GM23338 (cell line): ENCODE results near the gene PPP1R9A. TPM values are rescaled to one million over a fixed set of nuclear protein-coding genes. Genes with fewer than 3 reads are reported as not detected.

ENCODE experiments used
- ATAC-seq: fragments of 200-7000 bp; cut with Tn5 transposase; 3 replicates; pipeline ENCODE4 v1.9.1; 2020
- DNase-seq: peaks from one replicate; pipeline ENCODE4 v3.0.0-alpha.2; 2015; ENCODE audit warnings: low spot score
- H2AFZ ChIP-seq: fragments of 200-600 bp; sonication (generic); 2 replicates; pipeline ENCODE4 v1.8.0; 2016; ENCODE audit warnings: antibody characterized with exemption, mild to moderate bottlenecking, moderate library complexity
- H3F3A ChIP-seq: fragments of 200-600 bp; sonication (generic); replicated peaks from 2 replicates; pipeline ENCODE4 v1.8.0; 2017; ENCODE audit warnings: antibody characterized with exemption, mixed run types, low read depth
- H3K27ac ChIP-seq: fragments of 200-600 bp; sonication (generic); 2 replicates; pipeline ENCODE4 v1.6.1; 2016; ENCODE audit warnings: low read depth
- H3K27me3 ChIP-seq: fragments of 200-600 bp; sonication (generic); 2 replicates; pipeline ENCODE4 v1.8.0; 2016; ENCODE audit warnings: mild to moderate bottlenecking, mixed run types, moderate library complexity; ENCODE audit not compliant: insufficient read depth
- H3K36me3 ChIP-seq: fragments of 200-600 bp; sonication (generic); 2 replicates; pipeline ENCODE4 v1.8.0; 2016; ENCODE audit warnings: mild to moderate bottlenecking; ENCODE audit not compliant: insufficient read depth
- H3K4me1 ChIP-seq: fragments of 200-600 bp; sonication (generic); 2 replicates; pipeline ENCODE4 v1.8.0; 2016; ENCODE audit warnings: mild to moderate bottlenecking, moderate library complexity; ENCODE audit not compliant: insufficient read depth
- H3K4me2 ChIP-seq: fragments of 200-600 bp; sonication (generic); 2 replicates; pipeline ENCODE4 v1.7.1; 2017; ENCODE audit warnings: mixed run types
- H3K4me3 ChIP-seq: fragments of 200-600 bp; sonication (generic); 2 replicates; pipeline ENCODE4 v1.6.1; 2016; ENCODE audit warnings: mixed run types
- H3K79me2 ChIP-seq: fragments of 200-600 bp; sonication (generic); replicated peaks from 2 replicates; pipeline ENCODE4 v1.8.0; 2017; ENCODE audit warnings: mild to moderate bottlenecking; ENCODE audit not compliant: insufficient read depth
- H3K9me2 ChIP-seq: fragments of 200-600 bp; sonication (generic); 2 replicates; pipeline ENCODE4 v1.8.0; 2017; ENCODE audit not compliant: insufficient read depth
- H4K20me1 ChIP-seq: fragments of 200-600 bp; sonication (generic); replicated peaks from 2 replicates; pipeline ENCODE4 v1.8.0; 2017; ENCODE audit warnings: mild to moderate bottlenecking; ENCODE audit not compliant: insufficient read depth
- H3K27ac Mint-ChIP-seq: 2 replicates; pipeline ENCODE4 v1.8.0; 2020; ENCODE audit warnings: inconsistent platforms, mild to moderate bottlenecking, moderate library complexity, mixed read lengths
- H3K27me3 Mint-ChIP-seq: 3 replicates; pipeline ENCODE4 v1.8.0; 2022; ENCODE audit warnings: low read depth, mild to moderate bottlenecking, moderate library complexity, mixed read lengths, inconsistent platforms; ENCODE audit not compliant: insufficient read depth, poor library complexity
- H3K36me3 Mint-ChIP-seq: 3 replicates; pipeline ENCODE4 v1.8.0; 2021; ENCODE audit warnings: low read depth, mild to moderate bottlenecking, inconsistent platforms, moderate library complexity, mixed read lengths
- H3K4me1 Mint-ChIP-seq: 3 replicates; pipeline ENCODE4 v1.8.0; 2020; ENCODE audit warnings: mild to moderate bottlenecking, inconsistent platforms, mixed read lengths
- H3K4me3 Mint-ChIP-seq: 3 replicates; pipeline ENCODE4 v1.8.0; 2021; ENCODE audit warnings: moderate library complexity, mild to moderate bottlenecking, inconsistent platforms, mixed read lengths
- H3K9me3 Mint-ChIP-seq: 3 replicates; pipeline ENCODE4 v1.8.0; 2020; ENCODE audit warnings: moderate library complexity, mild to moderate bottlenecking, inconsistent platforms, mixed read lengths
- CREB1 ChIP-seq: fragments of 250-450 bp; sonication (Bioruptor Pico); IDR thresholded peaks from 2 replicates; pipeline ENCODE4 v1.5.0; 2020; ENCODE audit warnings: low read depth, mild to moderate bottlenecking, moderate library complexity
- CTCF ChIP-seq, 2 experiments: fragments of 200-600 bp in 1 of 2; sonication (generic) in 1 of 2; conservative IDR thresholded peaks; 2 replicates each; pipeline versions ENCODE4 v1.5.1 to v1.6.1; 2016 to 2017; ENCODE audit warnings: antibody characterized with exemption in 2 of 2, low read depth in 2 of 2, mild to moderate bottlenecking in 2 of 2, moderate library complexity in 1 of 2
- EZH2 ChIP-seq: fragments of 200-600 bp; sonication (generic); IDR thresholded peaks from one replicate; pipeline ENCODE4 v1.8.0; 2017; ENCODE audit warnings: antibody characterized with exemption, mild to moderate bottlenecking, low read depth; ENCODE audit not compliant: unreplicated experiment
- EZH2phosphoT487 ChIP-seq: fragments of 200-600 bp; sonication (generic); IDR thresholded peaks from one replicate; pipeline ENCODE4 v1.8.1; 2018; ENCODE audit warnings: antibody characterized with exemption; ENCODE audit not compliant: unreplicated experiment
- JUNB ChIP-seq: IDR thresholded peaks from one replicate; pipeline ENCODE4 v1.6.1; 2016; ENCODE audit warnings: antibody characterized with exemption; ENCODE audit not compliant: unreplicated experiment
- NANOG ChIP-seq: IDR thresholded peaks from 2 replicates; pipeline ENCODE4 v1.6.1; 2016; ENCODE audit warnings: antibody characterized with exemption, borderline replicate concordance
- POLR2AphosphoS5 ChIP-seq: IDR thresholded peaks from 2 replicates; pipeline ENCODE4 v1.6.1; 2016; ENCODE audit warnings: antibody characterized with exemption, low read depth
- REST ChIP-seq: IDR thresholded peaks from one replicate; pipeline ENCODE4 v1.6.1; 2018; ENCODE audit warnings: antibody characterized with exemption; ENCODE audit not compliant: unreplicated experiment
- STAT1 ChIP-seq: IDR thresholded peaks from one replicate; pipeline ENCODE4 v1.6.1; 2016; ENCODE audit warnings: antibody characterized with exemption; ENCODE audit not compliant: unreplicated experiment
- ZNF114 ChIP-seq: fragments of 250-450 bp; sonication (Bioruptor Pico); IDR thresholded peaks from 2 replicates; pipeline ENCODE4 v1.5.0; 2020; ENCODE audit warnings: mild to moderate bottlenecking, moderate library complexity
- ZNF331 ChIP-seq: fragments of 250-450 bp; sonication (Bioruptor Pico); IDR thresholded peaks from 2 replicates; pipeline ENCODE4 v1.5.0; 2020; ENCODE audit warnings: low read depth, mild to moderate bottlenecking, moderate library complexity
- polyA plus RNA-seq: library from polyadenylated mRNA; unstranded; fragments of >200 nt; fragmentation: Nextera tagmentation; extraction: Ambion mirVana; gene quantifications from 2 replicates; pipeline ENCODE4 v1.2.1, GENCODE V29; 2016
- total RNA-seq: library from RNA; depleted of rRNA; stranded (reverse); fragments of >200 nt; shearing (Covaris generic); gene quantifications from 2 replicates; pipeline ENCODE4 v1.2.3, GENCODE V29; 2014
- TF ChIP-seq, protein P1 (sequence below): fragments of 250-450 bp; sonication (Bioruptor Pico); IDR thresholded peaks from 2 replicates; pipeline ENCODE4 v1.5.0; 2020; ENCODE audit warnings: mild to moderate bottlenecking, moderate library complexity
- TF ChIP-seq, protein P2 (sequence below): IDR thresholded peaks from 2 replicates; pipeline ENCODE4 v1.6.1; 2016; ENCODE audit warnings: antibody characterized with exemption

Gene PPP1R9A
- total and polyA plus RNA-seq, 2 experiments from 2014 or later = 10.6 to 31.8 TPM

DNA sequence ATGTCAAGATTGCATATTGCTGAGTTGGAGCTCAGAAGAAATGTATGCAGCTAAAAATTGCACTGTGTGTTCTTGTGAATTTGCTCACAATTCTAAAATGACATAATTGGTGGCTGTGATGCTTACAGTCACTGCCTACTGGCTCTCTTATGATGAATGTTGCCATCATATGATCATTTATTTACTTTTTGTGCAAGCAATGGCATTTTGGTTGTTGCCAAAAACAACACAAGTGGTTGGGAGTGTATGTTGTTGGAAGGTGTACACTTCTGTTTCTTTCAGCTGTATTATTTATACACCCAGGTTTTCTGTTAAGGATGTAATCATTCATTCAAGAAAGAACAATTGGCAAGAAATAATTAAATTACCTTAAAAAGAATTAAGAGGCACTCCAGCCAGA lies 388.0 kb downstream of the PPP1R9A start:
- no peaks in the 10 kb centered on the region for H3K79me2 ChIP-seq
- H2AFZ ChIP-seq = no peak overlapping the region
- H3K27ac ChIP-seq = no peak overlapping the region
- H4K20me1 ChIP-seq = no peaks in the 10 kb centered on the region
- ATAC-seq (no peak), DNase-seq (no peak)
- no peak for TF ChIP-seq EZH2phosphoT487
- TF ChIP-seq POLR2AphosphoS5 = no peak
- TF ChIP-seq, protein P1, sequence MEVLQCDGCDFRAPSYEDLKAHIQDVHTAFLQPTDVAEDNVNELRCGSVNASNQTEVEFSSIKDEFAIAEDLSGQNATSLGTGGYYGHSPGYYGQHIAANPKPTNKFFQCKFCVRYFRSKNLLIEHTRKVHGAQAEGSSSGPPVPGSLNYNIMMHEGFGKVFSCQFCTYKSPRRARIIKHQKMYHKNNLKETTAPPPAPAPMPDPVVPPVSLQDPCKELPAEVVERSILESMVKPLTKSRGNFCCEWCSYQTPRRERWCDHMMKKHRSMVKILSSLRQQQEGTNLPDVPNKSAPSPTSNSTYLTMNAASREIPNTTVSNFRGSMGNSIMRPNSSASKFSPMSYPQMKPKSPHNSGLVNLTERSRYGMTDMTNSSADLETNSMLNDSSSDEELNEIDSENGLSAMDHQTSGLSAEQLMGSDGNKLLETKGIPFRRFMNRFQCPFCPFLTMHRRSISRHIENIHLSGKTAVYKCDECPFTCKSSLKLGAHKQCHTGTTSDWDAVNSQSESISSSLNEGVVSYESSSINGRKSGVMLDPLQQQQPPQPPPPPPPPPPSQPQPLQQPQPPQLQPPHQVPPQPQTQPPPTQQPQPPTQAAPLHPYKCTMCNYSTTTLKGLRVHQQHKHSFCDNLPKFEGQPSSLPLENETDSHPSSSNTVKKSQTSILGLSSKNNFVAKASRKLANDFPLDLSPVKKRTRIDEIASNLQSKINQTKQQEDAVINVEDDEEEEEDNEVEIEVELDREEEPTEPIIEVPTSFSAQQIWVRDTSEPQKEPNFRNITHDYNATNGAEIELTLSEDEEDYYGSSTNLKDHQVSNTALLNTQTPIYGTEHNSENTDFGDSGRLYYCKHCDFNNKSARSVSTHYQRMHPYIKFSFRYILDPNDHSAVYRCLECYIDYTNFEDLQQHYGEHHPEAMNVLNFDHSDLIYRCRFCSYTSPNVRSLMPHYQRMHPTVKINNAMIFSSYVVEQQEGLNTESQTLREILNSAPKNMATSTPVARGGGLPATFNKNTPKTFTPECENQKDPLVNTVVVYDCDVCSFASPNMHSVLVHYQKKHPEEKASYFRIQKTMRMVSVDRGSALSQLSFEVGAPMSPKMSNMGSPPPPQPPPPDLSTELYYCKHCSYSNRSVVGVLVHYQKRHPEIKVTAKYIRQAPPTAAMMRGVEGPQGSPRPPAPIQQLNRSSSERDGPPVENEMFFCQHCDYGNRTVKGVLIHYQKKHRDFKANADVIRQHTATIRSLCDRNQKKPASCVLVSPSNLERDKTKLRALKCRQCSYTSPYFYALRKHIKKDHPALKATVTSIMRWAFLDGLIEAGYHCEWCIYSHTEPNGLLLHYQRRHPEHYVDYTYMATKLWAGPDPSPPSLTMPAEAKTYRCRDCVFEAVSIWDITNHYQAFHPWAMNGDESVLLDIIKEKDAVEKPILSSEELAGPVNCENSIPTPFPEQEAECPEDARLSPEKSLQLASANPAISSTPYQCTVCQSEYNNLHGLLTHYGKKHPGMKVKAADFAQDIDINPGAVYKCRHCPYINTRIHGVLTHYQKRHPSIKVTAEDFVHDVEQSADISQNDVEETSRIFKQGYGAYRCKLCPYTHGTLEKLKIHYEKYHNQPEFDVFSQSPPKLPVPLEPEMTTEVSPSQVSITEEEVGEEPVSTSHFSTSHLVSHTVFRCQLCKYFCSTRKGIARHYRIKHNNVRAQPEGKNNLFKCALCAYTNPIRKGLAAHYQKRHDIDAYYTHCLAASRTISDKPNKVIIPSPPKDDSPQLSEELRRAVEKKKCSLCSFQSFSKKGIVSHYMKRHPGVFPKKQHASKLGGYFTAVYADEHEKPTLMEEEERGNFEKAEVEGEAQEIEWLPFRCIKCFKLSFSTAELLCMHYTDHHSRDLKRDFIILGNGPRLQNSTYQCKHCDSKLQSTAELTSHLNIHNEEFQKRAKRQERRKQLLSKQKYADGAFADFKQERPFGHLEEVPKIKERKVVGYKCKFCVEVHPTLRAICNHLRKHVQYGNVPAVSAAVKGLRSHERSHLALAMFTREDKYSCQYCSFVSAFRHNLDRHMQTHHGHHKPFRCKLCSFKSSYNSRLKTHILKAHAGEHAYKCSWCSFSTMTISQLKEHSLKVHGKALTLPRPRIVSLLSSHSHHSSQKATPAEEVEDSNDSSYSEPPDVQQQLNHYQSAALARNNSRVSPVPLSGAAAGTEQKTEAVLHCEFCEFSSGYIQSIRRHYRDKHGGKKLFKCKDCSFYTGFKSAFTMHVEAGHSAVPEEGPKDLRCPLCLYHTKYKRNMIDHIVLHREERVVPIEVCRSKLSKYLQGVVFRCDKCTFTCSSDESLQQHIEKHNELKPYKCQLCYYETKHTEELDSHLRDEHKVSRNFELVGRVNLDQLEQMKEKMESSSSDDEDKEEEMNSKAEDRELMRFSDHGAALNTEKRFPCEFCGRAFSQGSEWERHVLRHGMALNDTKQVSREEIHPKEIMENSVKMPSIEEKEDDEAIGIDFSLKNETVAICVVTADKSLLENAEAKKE (CRISPR knock-in tag) = no peak
- no peak for TF ChIP-seq STAT1
- no peak for TF ChIP-seq ZNF331 (CRISPR knock-in tag)
- TF ChIP-seq REST = no peak
- TF ChIP-seq EZH2 = no peak
- no peak for TF ChIP-seq ZNF114 (CRISPR knock-in tag)
- no peak for TF ChIP-seq NANOG
- TF ChIP-seq, protein P2, sequence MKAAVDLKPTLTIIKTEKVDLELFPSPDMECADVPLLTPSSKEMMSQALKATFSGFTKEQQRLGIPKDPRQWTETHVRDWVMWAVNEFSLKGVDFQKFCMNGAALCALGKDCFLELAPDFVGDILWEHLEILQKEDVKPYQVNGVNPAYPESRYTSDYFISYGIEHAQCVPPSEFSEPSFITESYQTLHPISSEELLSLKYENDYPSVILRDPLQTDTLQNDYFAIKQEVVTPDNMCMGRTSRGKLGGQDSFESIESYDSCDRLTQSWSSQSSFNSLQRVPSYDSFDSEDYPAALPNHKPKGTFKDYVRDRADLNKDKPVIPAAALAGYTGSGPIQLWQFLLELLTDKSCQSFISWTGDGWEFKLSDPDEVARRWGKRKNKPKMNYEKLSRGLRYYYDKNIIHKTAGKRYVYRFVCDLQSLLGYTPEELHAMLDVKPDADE = no peak
- TF ChIP-seq CREB1 = no peak
- no peak for TF ChIP-seq CTCF (conservative IDR thresholded peaks at IDR 0.05; ENCODE audit: low read depth in 2 of 2)
- no peak for TF ChIP-seq JUNB
- H3K4me3 Mint-ChIP-seq = no peak overlapping the region
- no peaks in the 10 kb centered on the region for H3K27me3 ChIP-seq
- no peaks in the 10 kb centered on the region for H3K36me3 Mint-ChIP-seq
- no peaks in the 10 kb centered on the region for H3K9me3 Mint-ChIP-seq
- H3K27me3 Mint-ChIP-seq = no peaks in the 10 kb centered on the region
- H3K4me1 ChIP-seq = peaks cover 5% of the 10 kb centered on the region; the same call in 1 of the 2 replicates
- H3F3A ChIP-seq = no peaks in the 10 kb centered on the region
- no peak overlapping the region for H3K4me3 ChIP-seq
- H3K9me2 ChIP-seq = no peaks in the 10 kb centered on the region
- peaks cover 4% of the 10 kb centered on the region for H3K4me1 Mint-ChIP-seq
- no peak overlapping the region for H3K4me2 ChIP-seq
- no peak overlapping the region for H3K27ac Mint-ChIP-seq
- no peaks in the 10 kb centered on the region; the same call in 1 of the 2 replicates for H3K36me3 ChIP-seq
